Peyer's patch (tissue), 4 donors: Measurements from ENCODE around the gene GFAP.

ENCODE experiments used
- CTCF ChIP-seq, 6 experiments: fragments of 450-650 bp in 4 of 6; fragments of 200-600 bp in 2 of 6; sonication (generic) in 1 of 6; IDR thresholded peaks; one replicate each; pipeline ENCODE4 v1.5.1; 2017 to 2019; ENCODE audit warnings: antibody characterized with exemption in 6 of 6, mild to moderate bottlenecking in 3 of 6, moderate library complexity in 1 of 6
- POLR2A ChIP-seq, 2 donors: fragments of 450-650 bp; IDR thresholded peaks; one replicate each; pipeline ENCODE4 v1.5.1; 2017; ENCODE audit warnings: antibody characterized with exemption in 2 of 2, mild to moderate bottlenecking in 2 of 2, moderate library complexity in 2 of 2

GRCh38 chr17:44902135-44902760 is 13.1 kb downstream of the GFAP start:
- TF ChIP-seq CTCF (IDR thresholded peaks at IDR 0.05): no peak
- TF ChIP-seq POLR2A (IDR thresholded peaks at IDR 0.05): no peak
